HG03064 (cell line): ENCODE measurements around the gene SLC35F6.
"Not testable (repeated sequence)": the region's sequence is repeated elsewhere in the genome, so short reads cannot be mapped to it uniquely, and the experiment has no call there.

Experiments used
- ATAC-seq: cut with Tn5 transposase; IDR thresholded peaks from one replicate; pipeline ENCODE4 v1.9.1; 2021; ENCODE audit warnings: low read depth; ENCODE audit not compliant: unreplicated experiment

SLC35F6 gene

DNA sequence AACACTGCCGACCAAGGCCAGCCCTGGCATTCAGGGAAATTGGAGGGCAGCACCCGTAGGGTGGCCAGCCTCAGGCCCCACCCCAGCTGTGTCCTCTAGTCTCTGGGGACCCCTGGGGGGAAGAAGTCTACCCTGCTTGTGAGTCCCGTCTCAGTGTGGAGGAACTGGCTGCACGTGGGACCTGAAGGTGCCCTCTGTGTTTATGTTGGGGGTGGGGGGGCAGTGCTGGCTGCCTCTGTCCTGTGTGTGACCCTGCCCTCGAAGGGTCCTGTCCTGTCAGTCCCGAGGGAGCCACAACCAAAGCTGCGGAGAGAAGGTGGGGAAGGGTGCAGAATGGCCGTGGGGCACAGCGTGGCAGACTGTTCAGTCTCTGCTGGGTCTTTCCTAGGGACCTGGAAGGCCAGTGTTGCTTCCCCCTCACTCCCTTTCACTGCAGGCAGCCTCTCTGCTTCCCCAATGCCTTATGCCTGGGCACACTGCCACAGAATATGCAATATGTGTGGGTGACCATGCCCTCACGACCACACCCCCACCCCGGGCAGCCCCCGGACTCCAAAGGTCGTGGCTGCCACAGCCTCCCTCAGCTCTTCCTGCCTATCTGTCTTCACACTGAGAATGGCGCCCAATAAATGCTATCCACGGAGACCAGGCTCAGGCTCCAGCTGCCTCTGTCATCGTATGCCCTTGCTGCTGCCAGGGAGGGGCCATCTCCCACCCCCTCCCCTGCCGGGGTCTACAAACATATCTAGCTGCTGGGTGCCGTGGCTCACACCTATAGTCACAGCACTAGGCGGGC, 33.3 kb upstream of the SLC35F6 start:
- ATAC-seq: no peak

DNA sequence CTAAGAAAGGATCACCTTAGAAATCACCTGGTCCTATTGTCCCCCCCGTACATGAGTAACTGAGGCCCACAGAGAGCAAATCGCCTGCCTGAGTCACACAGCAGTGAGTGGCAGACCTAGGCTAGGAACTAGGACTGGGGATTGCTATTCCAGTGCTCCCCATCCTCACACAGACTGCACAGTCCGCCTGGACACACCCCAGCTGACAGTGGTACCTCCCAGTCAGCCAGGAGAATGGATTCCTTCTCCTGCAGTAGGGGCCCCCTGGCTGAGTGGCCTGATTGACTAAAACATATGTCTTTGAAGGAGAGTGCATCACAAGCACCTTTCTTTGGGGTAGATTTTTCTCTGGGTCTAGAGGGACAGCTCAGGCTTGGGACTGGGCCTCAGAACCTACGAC, 32.4 kb upstream of the SLC35F6 start:
- ATAC-seq: no peak

DNA sequence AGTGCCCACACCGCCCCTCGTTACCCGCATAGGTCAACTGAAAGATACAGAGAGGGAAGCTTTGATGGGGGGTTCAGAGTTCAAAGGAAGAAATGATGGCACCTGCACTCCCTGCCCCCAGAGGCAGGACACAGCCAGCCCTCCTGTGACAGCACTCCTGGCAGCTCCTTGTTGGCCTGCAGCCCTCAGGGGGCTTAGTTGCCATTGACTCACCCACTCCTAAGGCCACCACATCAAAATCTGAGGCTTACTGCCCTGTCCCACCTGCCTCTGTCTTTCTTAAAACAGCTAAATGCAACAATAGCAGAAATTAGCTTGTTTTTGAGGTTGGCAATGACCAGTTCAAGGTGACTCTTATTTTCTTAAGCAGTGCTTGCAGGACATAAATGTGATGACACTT, 31.6 kb upstream of the SLC35F6 start:
- ATAC-seq: no peak

DNA sequence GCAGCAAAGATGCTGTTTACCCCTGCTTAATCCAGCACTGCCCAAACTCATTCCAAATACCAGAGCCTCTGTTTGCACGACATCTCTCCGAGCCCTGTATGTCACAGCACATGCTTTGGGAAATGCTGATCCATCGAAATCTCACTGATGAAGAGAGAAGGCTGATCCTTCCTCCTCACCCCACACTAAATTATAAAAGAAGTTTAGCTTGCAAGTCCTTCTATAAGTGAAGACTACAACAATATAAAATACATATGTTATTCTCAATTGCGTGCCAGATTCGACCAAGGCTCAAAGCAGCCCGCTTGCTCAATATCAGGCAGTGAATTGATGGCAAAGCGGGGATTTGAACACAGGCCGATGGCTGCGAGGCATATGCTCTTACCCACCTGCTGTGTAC, 30.7 kb upstream of the SLC35F6 start:
- no peak for ATAC-seq

DNA sequence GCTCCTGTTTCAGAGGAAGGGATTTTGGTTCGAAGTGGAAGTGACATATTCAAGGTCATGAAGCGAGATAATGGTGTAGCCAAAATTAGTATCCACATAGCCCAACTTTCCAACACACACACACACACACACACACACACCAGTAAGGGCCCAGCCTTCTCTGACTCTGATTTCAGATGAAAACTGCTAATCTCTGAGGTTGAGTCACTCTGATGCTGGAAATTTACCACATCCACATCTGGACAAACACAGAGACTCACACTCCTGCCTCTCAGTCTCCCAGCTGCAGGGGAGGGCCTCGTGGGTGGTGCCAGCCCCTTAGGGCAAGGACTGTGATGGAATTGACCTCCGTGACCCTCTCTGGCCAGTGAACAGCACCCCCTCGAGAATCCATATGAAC, 29.0 kb upstream of the SLC35F6 start:
- ATAC-seq: no peak

DNA sequence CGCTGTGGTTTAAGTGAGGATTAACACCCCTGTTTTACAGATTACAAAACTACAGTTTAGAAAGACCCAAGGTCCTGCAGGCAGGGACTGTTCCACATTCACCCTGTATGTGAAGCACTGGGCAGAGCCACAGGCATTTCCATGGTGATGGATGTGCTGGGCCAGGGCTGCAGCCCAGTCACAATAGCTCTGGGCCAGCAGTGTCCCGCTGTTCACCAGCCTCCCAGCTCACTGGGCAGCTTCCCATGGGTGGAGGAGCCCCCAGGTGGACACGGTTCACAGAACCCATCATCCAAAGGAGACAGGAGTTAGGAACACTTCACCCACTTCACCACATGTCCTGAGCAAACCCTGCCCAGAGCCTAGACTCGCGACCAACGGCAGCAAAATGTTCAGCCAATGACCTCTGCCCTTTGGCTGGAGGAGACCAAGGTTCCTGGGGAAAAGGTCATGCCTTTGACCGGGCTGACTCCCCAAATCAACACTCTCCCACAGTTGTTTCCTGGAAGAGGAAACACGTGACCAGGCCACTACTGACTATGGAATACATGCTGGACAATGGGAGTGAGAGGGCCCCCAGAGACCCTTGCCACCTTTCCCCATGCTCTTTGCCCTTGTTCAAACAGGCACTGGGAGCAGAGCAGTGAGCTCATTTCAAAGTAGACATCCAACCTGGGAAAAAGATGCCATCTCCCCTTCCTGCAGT, 28.0 kb upstream of the SLC35F6 start:
- no peak for ATAC-seq

DNA sequence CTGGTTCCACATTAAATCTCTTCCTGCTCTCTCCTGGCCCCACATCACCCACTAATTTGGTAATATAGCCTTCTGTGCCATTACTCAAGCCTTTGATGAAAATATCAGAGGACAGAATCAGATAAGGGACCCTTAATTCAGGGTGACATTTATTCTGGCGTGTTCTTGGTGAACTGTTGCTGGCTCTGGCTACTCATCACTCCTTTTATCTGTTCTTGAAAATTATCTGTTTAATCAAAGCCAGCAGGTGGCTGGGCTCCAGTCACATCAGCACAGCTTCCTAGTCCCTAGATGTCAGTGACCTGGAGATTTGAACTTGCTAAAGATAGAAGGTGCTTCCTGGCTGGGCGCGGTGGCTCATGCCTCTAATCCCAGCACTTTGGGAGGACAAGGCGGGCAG, 26.9 kb upstream of the SLC35F6 start:
- no peak for ATAC-seq

DNA sequence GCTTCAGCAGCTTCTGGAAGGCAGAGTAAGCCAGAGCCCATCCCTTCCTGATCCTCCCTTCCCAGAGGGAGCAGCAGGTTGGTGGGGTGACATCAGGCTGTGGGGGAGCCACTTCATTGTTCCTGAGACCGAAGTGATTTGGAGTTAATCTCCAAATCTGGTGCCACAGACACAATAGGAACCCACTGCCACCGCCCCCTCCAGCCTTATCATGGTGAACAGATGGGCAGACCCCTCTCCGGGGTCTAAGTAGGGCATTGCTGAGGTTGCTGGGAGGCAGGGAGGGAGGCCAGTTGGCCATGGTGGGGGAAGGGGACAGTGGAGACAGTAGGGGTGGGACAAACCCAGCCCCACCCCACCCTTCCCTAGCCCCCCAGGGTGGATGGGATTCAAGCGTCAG, 25.6 kb upstream of the SLC35F6 start:
- no peak for ATAC-seq

DNA sequence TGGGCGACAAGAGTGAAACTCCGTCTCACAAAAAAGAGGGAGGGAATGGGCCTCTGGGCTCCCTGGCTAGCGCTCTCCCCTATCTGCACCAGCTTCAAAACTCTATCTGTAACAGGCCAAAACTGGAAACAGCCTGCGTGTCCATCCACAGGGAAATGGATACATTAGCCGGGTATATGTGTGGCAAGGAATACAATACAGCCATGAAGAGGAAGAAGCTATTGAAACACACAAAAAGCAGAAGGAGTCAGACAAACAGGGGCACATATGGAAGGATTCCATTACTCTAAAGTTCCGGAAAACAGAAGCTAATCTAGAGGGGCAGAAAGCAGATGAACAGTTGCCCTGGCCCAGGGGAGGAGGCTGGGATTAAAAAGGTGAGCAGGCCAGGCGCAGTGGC, 24.6 kb upstream of the SLC35F6 start:
- ATAC-seq: no peak

DNA sequence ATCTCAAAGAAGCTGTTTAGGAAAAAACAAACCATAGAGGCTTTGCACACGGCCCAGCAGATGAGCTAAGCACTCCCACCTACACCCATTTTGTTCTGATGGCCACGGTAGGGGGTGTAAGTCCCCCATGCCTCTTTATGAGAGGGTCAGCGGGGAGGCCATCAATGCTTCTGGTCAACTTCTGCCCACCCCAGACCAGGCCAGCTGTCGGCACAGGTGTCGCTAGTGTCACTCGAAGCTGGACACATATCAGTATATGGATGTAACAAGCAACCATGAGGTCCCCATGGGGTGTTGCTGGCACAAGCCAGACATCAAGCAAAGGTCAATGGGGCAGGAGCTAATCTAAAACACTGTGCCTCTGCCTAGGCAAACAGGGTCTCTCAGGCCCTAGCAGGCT, 23.7 kb upstream of the SLC35F6 start:
- no peak for ATAC-seq

DNA sequence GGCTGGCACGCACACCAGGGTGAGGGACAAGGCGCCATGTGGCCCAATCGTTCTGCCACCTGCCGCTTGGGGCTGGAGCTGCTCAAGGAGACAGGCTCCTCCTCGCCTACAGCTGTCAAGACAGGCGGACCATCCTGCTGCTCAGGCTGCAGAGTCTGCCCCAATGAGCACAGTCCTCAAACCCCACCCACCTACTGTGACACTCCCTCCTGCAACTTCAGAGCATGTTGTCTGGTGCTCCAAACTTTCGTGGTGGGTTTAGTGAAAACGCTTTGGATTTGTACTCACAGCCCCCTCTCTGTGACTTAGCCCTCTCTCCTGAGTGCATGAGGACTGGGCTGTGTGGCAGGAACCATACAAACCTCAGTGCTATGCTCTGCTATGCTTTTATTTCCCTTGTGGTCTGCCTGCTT, 23.2 kb upstream of the SLC35F6 start:
- ATAC-seq: no peak

DNA sequence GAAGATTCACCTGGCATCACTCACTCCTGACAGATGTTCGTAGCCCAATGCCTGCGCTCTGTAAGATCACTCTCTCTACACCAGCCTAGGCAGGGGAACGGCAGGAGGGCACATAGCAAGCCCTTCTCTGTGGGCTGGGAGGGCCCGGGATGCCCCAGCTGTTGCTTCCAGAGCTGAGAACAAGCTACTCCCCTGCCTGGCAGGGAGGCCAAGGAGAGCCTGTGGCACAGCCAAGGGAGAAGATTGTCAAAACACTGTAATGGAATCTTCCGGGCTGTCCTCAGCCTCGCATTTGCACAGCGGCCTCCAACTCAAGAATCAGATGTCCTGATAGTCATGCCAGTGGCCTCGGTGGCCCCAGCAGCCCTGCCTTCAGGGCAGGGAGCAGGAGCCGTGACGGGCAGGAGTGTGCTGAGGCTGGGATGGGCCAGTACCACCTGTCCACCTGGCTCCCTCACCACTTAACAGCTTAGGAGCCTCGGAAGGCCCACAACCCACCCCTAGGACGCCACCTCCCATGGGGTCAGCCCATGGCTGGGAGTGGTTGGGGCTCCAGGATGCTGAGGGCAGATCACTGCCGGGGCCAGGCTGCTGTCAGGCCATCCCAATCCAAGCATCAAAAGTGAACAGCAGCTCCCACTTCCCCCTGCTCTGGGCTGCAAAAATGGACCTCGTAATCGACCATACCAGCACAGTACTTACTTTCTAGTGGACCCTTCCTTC, 21.9 kb upstream of the SLC35F6 start:
- no peak for ATAC-seq

DNA sequence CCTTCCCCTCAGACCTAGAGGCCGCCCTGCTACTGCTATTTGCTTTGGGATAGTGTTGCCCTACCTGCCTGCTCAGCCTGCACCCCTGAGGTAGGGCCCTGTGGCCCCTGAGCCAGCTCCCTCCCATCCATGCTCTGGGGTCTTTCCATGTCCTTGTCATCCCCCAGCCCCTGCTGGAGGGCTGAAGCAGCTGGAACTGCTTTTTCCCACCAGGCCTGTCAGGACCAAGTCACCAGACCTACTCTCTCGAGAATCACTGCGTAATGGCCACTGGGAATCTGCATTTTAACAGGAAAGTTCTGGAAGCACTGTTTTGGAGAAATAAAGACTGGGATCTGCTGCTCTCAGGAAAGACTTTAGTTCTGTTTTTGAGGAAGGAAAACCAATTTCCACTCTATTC, 20.2 kb upstream of the SLC35F6 start:
- no peak for ATAC-seq

DNA sequence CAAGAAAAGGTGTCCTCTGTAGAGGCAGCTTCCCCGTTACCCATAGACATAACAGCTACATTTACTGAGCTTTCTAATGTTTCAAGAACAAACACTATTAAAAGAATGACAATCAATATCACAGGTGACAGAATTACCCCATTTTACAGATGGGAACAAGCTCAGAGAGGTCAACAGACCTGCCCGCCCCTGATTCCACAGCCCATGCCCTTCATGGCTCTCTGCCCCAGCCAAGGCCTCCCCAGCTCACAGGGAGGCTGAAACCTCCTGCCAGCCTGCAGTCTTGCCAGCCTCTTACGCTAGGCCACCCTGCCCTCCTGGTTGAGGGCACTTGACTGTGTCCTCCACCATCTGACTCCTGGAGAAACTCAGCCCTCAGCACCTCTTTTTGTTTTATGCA, 19.1 kb upstream of the SLC35F6 start:
- no peak for ATAC-seq

DNA sequence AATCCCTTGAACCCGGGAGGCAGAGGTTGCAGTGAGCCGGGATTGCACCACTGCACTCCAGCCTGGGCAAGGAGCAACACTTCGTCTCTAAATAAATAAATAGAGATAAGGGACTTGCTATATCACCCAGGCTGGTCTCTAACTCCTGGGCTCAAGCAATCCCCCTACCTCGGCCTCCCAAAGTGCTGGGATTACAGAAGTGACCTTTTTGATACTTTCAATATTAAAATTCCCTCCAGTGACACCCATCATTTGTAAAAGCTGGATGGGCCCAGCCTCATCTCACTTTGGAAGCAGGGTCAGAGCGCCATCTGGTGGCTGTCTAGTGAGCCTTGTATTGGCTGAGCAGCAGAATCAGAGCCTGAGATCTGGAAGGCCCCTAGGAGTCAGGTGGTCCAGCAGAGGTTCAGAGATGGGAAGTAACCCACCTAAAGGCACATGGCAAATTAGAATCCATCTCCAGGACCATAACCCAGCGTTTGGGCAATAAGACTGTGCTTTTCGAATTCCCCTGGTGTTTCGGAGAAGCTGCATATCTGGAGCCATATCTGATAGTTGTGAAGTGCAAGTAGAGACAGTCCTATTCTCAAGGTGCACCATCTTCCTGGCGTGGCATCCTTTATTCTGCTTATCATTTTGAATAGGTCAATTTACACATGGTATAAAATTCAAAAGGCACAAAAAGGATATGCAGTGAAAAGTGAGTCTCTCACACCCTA, 18.3 kb upstream of the SLC35F6 start:
- ATAC-seq: no peak

DNA sequence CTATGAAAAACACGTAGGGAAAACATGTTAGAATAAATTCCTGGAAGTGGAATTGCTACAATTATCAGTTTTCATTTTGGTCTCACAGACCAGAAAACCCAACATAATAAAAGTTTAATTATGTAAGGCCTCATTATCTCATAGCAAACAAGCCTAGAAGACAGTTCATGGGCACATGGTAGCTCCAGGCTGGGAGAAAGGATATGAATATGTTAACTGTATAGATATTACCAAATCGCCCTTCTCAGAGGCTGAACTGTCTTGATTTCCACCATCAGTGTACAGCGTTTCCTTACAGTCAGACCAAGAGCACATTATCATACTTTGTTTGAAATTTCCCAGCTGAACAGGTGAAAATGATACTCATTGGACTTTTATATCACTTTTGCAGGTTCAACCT, 17.1 kb upstream of the SLC35F6 start:
- ATAC-seq: no peak

DNA sequence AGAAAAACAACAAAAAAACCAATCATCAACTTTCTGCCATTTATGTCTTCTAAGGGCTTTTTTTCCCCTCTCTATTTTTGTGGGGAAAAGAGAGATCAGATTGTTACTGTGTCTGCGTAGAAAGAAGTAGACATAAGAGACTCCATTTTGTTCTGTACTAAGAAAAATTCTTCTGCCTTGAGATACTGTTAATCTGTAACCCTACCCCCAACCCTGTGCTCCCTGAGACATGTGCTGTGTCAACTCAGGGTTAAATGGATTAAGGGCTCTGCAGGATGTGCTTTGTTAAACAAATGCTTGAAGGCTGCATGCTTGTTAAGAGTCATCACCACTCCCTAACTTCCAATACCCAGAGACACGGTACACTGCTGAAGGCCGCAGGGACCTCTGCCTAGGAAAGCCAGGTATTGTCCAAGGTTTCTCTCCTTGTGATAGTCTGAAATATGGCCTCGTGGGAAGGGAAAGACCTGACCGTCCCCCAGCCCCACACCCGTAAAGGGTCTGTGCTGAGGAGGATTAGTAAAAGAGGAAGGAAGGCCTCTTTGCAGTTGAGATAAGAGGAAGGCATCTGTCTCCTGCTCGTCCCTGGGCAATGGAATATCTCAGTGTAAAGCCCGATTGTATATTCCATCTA, 14.2 kb upstream of the SLC35F6 start:
- ATAC-seq: not testable (repeated sequence)

DNA sequence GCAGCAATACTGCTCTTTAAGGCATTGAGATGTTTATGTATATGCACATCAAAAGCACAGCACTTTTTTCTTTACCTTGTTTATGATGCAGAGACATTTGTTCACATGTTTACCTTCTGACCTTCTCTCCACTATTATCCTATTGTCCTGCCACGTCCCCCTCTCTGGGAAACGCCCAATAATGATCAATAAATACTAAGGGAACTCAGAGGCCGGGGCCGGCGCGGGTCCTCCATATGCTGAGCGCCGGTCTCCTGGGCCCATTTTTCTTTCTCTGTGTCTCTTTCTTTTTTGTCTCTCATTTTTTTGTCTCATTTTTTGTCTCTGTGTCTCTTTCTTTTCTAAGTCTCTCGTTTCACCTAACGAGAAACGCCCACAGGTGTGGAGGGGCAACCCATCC, 13.6 kb upstream of the SLC35F6 start:
- not testable (repeated sequence) for ATAC-seq

DNA sequence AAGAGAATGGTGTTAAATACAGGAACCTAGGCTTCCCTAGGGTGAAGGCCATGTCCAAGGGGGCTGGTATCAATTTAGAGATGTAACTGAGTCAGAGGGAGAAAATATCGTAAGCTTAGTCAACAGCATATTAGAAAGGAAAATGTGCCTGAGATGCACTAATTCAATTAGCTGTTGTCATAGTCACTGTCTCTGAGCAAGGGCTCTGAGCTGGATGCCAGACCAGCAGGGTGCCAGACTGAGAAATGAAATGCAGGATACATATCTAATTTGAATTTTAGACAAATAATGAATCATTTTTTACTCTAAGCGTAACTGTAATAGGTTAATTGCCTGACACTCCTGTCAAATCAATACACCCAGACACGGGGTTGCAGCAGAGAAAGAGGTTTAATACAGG, 11.4 kb upstream of the SLC35F6 start:
- no peak for ATAC-seq

DNA sequence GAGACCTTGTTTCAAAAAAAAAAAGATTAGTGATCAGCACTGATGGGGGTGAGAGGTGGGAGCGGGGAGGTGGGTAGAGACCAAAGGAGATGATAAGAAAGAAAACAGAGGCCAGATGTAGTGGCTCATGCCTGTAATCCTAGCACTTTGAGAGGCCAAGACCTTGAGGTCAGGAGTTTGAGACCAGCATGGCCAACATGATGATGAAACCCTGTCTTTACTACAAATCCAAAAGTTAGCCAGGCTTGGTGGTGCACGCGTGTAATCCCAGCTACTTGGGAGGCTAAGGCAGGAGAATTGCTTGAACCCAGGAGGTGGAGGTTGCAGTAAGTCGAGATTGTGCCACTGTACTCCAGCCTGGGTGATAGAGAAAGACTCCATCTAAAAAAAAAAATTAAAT, 9.5 kb upstream of the SLC35F6 start:
- ATAC-seq: no peak
